Measurements from ENCODE around the gene CLOCK. TPM values are rescaled to one million over a fixed set of nuclear protein-coding genes. Genes with fewer than 3 reads are reported as not detected.

CLOCK gene
- total RNA-seq, 1 donor: 69.1 TPM

- H3K4me3 ChIP-seq (ENCODE audit: low read depth, low read length): no peak overlapping the region
- DNase-seq (ENCODE audit: low read depth): no peak
- TF ChIP-seq, protein P1, sequence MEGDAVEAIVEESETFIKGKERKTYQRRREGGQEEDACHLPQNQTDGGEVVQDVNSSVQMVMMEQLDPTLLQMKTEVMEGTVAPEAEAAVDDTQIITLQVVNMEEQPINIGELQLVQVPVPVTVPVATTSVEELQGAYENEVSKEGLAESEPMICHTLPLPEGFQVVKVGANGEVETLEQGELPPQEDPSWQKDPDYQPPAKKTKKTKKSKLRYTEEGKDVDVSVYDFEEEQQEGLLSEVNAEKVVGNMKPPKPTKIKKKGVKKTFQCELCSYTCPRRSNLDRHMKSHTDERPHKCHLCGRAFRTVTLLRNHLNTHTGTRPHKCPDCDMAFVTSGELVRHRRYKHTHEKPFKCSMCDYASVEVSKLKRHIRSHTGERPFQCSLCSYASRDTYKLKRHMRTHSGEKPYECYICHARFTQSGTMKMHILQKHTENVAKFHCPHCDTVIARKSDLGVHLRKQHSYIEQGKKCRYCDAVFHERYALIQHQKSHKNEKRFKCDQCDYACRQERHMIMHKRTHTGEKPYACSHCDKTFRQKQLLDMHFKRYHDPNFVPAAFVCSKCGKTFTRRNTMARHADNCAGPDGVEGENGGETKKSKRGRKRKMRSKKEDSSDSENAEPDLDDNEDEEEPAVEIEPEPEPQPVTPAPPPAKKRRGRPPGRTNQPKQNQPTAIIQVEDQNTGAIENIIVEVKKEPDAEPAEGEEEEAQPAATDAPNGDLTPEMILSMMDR (IDR thresholded peaks at IDR 0.05; ENCODE audit: insufficient read depth, low read depth, low read length): no peak
Observed at GRCh38 chr4:55530167-55530566, 16.5 kb downstream of the CLOCK start.

- TF ChIP-seq, protein P1 (IDR thresholded peaks at IDR 0.05; ENCODE audit: insufficient read depth, low read depth, low read length): no peak
- no peak overlapping the region for H3K4me3 ChIP-seq (ENCODE audit: low read depth, low read length)
- DNase-seq (ENCODE audit: low read depth): no peak
Observed at GRCh38 chr4:55528491-55528890, 18.2 kb downstream of the CLOCK start.

GRCh38 chr4:55524844-55525571, 21.7 kb downstream of the CLOCK start:
- peak; percentile 16 for DNase-seq (ENCODE audit: low read depth)
- H3K4me3 ChIP-seq (ENCODE audit: low read depth, low read length): no peak overlapping the region
- TF ChIP-seq, protein P1 (IDR thresholded peaks at IDR 0.05; ENCODE audit: insufficient read depth, low read depth, low read length): no peak

DNA sequence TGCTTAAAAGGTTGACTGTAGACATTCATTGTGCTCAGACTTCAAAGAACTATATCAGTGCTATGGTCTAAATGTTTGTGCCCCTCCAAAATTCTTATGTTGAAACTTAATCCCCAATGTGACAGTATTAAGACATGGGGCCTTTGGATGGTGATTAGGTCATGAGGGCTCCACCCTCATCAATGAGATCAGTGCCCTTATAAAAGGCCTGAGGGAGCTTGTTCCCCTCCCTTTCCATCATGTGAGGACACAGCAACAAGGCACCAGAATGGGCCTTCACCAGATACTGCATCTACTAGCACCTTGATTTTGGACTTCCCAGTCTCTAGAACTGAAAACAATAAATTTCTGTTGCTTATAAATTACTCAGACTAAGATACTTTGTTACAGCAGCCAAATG, 28.3 kb downstream of the CLOCK start:
- TF ChIP-seq, protein P1 (IDR thresholded peaks at IDR 0.05; ENCODE audit: insufficient read depth, low read depth, low read length): no peak
- no peak overlapping the region for H3K4me3 ChIP-seq (ENCODE audit: low read depth, low read length)
- no peak for DNase-seq (ENCODE audit: low read depth)

- TF ChIP-seq, protein P1 (IDR thresholded peaks at IDR 0.05; ENCODE audit: insufficient read depth, low read depth, low read length): no peak
- no peak for DNase-seq (ENCODE audit: low read depth)
Observed at GRCh38 chr4:55517526-55518229, 29.0 kb downstream of the CLOCK start.

GRCh38 chr4:55512922-55513571, 33.7 kb downstream of the CLOCK start:
- DNase-seq (ENCODE audit: low read depth): no peak
- TF ChIP-seq, protein P1 (IDR thresholded peaks at IDR 0.05; ENCODE audit: insufficient read depth, low read depth, low read length): no peak
- no peak overlapping the region for H3K4me3 ChIP-seq (ENCODE audit: low read depth, low read length)

More at GRCh38 chr4:55517526-55518229, 29.0 kb downstream of the CLOCK start:
- no peak overlapping the region for H3K4me3 ChIP-seq (ENCODE audit: low read depth, low read length)
